HG03521 (cell line): ENCODE results near the gene TRAIP.
"Not testable (repeated sequence)": the region's sequence is repeated elsewhere in the genome, so short reads cannot be mapped to it uniquely, and the experiment has no call there.

Experiments
- ATAC-seq: cut with Tn5 transposase; IDR thresholded peaks from one replicate; pipeline ENCODE4 v1.9.1; 2021; ENCODE audit warnings: mild to moderate bottlenecking, moderate library complexity; ENCODE audit not compliant: unreplicated experiment

Gene TRAIP

GRCh38 chr3:49792371-49793150, 63.8 kb downstream of the TRAIP start:
- ATAC-seq = no peak

GRCh38 chr3:49791571-49791970, 64.8 kb downstream of the TRAIP start:
- no peak for ATAC-seq

- no peak for ATAC-seq
Measured at GRCh38 chr3:49790626-49791411, 65.5 kb downstream of the TRAIP start.

GRCh38 chr3:49788056-49788455, 68.3 kb downstream of the TRAIP start:
- no peak for ATAC-seq

- ATAC-seq = no peak
Measured at GRCh38 chr3:49787536-49787935, 68.8 kb downstream of the TRAIP start.

GRCh38 chr3:49787182-49787464, 69.2 kb downstream of the TRAIP start:
- ATAC-seq = no peak

- peak; percentile 97 for ATAC-seq
Measured at GRCh38 chr3:49786357-49787181, 69.8 kb downstream of the TRAIP start, which contains the start of gene IP6K1. TSS of gene IP6K1 (minus strand) at chr3:49786542. CDS start at chr3:49748040, 38,502 bp downstream.

- peak; percentile 49 for ATAC-seq
Measured at GRCh38 chr3:49785565-49786356, 70.6 kb downstream of the TRAIP start.

GRCh38 chr3:49782277-49782676, 74.1 kb downstream of the TRAIP start:
- not testable (repeated sequence) for ATAC-seq

- no peak for ATAC-seq
Measured at GRCh38 chr3:49781415-49782199, 74.8 kb downstream of the TRAIP start.

- not testable (repeated sequence) for ATAC-seq
Measured at GRCh38 chr3:49780975-49781365, 75.4 kb downstream of the TRAIP start.

GRCh38 chr3:49780080-49780974, 76.0 kb downstream of the TRAIP start:
- ATAC-seq = no peak

GRCh38 chr3:49779358-49780079, 76.8 kb downstream of the TRAIP start:
- no peak for ATAC-seq
